ENCODE results near the gene KCTD18.

The KCTD18 gene

GRCh38 chr2:200467806-200468681 is 41.8 kb downstream of the KCTD18 start:
- no peak for DNase-seq (ENCODE audit: insufficient read length)
- no peak for TF ChIP-seq POLR2AphosphoS5 (IDR thresholded peaks at IDR 0.05; ENCODE audit: low read depth, low read length)
- no peak for TF ChIP-seq TAF1 (IDR thresholded peaks at IDR 0.05; ENCODE audit: borderline replicate concordance, low read depth, low read length)
- no peak for TF ChIP-seq POLR2A (IDR thresholded peaks at IDR 0.05; ENCODE audit: low read depth, low read length)
- no peak for FAIRE-seq

- TF ChIP-seq TAF1 (IDR thresholded peaks at IDR 0.05; ENCODE audit: borderline replicate concordance, low read depth, low read length) (no peak), POLR2AphosphoS5 (IDR thresholded peaks at IDR 0.05; ENCODE audit: low read depth, low read length) (no peak), POLR2A (IDR thresholded peaks at IDR 0.05; ENCODE audit: low read depth, low read length) (no peak)
- FAIRE-seq = no peak
- DNase-seq (ENCODE audit: insufficient read length) = no peak
Measured at GRCh38 chr2:200466425-200467418, 43.1 kb downstream of the KCTD18 start.

GRCh38 chr2:200463452-200463851 is 46.4 kb downstream of the KCTD18 start:
- TF ChIP-seq POLR2A (IDR thresholded peaks at IDR 0.05; ENCODE audit: low read depth, low read length) (no peak), TAF1 (IDR thresholded peaks at IDR 0.05; ENCODE audit: borderline replicate concordance, low read depth, low read length) (no peak), POLR2AphosphoS5 (IDR thresholded peaks at IDR 0.05; ENCODE audit: low read depth, low read length) (no peak)
- FAIRE-seq (peak; percentile 9), DNase-seq (ENCODE audit: insufficient read length) (no peak)

GRCh38 chr2:200461846-200462710 is 47.8 kb downstream of the KCTD18 start:
- no peak for TF ChIP-seq POLR2AphosphoS5 (IDR thresholded peaks at IDR 0.05; ENCODE audit: low read depth, low read length)
- DNase-seq (ENCODE audit: insufficient read length) (no peak), FAIRE-seq (no peak)

- FAIRE-seq (no peak), DNase-seq (ENCODE audit: insufficient read length) (no peak)
- TF ChIP-seq TAF1 (IDR thresholded peaks at IDR 0.05; ENCODE audit: borderline replicate concordance, low read depth, low read length) = no peak
- no peak for TF ChIP-seq POLR2AphosphoS5 (IDR thresholded peaks at IDR 0.05; ENCODE audit: low read depth, low read length)
- TF ChIP-seq POLR2A (IDR thresholded peaks at IDR 0.05; ENCODE audit: low read depth, low read length) = no peak
Measured at GRCh38 chr2:200459101-200459500, 50.8 kb downstream of the KCTD18 start.

GRCh38 chr2:200456567-200456966 is 53.3 kb downstream of the KCTD18 start:
- DNase-seq (ENCODE audit: insufficient read length) = no peak
- FAIRE-seq = no peak
- TF ChIP-seq TAF1 (IDR thresholded peaks at IDR 0.05; ENCODE audit: borderline replicate concordance, low read depth, low read length) (no peak), POLR2A (IDR thresholded peaks at IDR 0.05; ENCODE audit: low read depth, low read length) (no peak), POLR2AphosphoS5 (IDR thresholded peaks at IDR 0.05; ENCODE audit: low read depth, low read length) (no peak)

GRCh38 chr2:200455958-200456421 is 53.9 kb downstream of the KCTD18 start:
- DNase-seq (ENCODE audit: insufficient read length) = no peak
- FAIRE-seq = peak; percentile 82
- TF ChIP-seq POLR2AphosphoS5 (IDR thresholded peaks at IDR 0.05; ENCODE audit: low read depth, low read length) (no peak), TAF1 (IDR thresholded peaks at IDR 0.05; ENCODE audit: borderline replicate concordance, low read depth, low read length) (no peak), POLR2A (IDR thresholded peaks at IDR 0.05; ENCODE audit: low read depth, low read length) (no peak)

- TF ChIP-seq POLR2AphosphoS5 (IDR thresholded peaks at IDR 0.05; ENCODE audit: low read depth, low read length) (no peak), POLR2A (IDR thresholded peaks at IDR 0.05; ENCODE audit: low read depth, low read length) (no peak), TAF1 (IDR thresholded peaks at IDR 0.05; ENCODE audit: borderline replicate concordance, low read depth, low read length) (no peak)
- peak; percentile 78 for FAIRE-seq
- DNase-seq (ENCODE audit: insufficient read length) = no peak
Measured at GRCh38 chr2:200454927-200455801, 54.7 kb downstream of the KCTD18 start.

GRCh38 chr2:200453853-200454534 is 55.9 kb downstream of the KCTD18 start:
- DNase-seq (ENCODE audit: insufficient read length) = no peak

More at GRCh38 chr2:200453853-200454534, 55.9 kb downstream of the KCTD18 start:
- TF ChIP-seq POLR2A (IDR thresholded peaks at IDR 0.05; ENCODE audit: low read depth, low read length) = no peak
- TF ChIP-seq POLR2AphosphoS5 (IDR thresholded peaks at IDR 0.05; ENCODE audit: low read depth, low read length) = no peak
- no peak for TF ChIP-seq TAF1 (IDR thresholded peaks at IDR 0.05; ENCODE audit: borderline replicate concordance, low read depth, low read length)
- FAIRE-seq = no peak

Data from GM12892 (cell line).